Left ventricle myocardium inferior (tissue), 1 donor: ENCODE measurements around the gene BST2. TPM values are rescaled to one million over a fixed set of nuclear protein-coding genes. Genes with fewer than 3 reads are reported as not detected.

Source experiments
- DNase-seq: peaks from one replicate; pipeline ENCODE4 v3.0.0-alpha.2; 2020
- H3K27ac ChIP-seq: fragments of 200-600 bp; replicated peaks from 2 replicates; pipeline ENCODE4 v1.8.0; 2021
- H3K27me3 ChIP-seq: fragments of 200-600 bp; 2 replicates; pipeline ENCODE4 v1.8.0; 2021; ENCODE audit warnings: low read depth
- H3K36me3 ChIP-seq: fragments of 200-600 bp; 2 replicates; pipeline ENCODE4 v1.8.0; 2021
- H3K4me1 ChIP-seq: fragments of 200-600 bp; 2 replicates; pipeline ENCODE4 v1.8.0; 2021
- H3K4me3 ChIP-seq: fragments of 200-600 bp; 2 replicates; pipeline ENCODE4 v1.8.0; 2021; ENCODE audit warnings: mild to moderate bottlenecking, moderate library complexity
- H3K9me3 ChIP-seq: fragments of 200-600 bp; replicated peaks from 2 replicates; pipeline ENCODE4 v1.8.0; 2021
- CTCF ChIP-seq: fragments of 200-600 bp; IDR thresholded peaks from 2 replicates; pipeline ENCODE4 v1.8.0; 2021; ENCODE audit warnings: antibody characterized with exemption, mild to moderate bottlenecking, borderline replicate concordance
- intact Hi-C: fragments of 100-400 bp; cut with micrococcal nuclease; formaldehyde crosslinking; loops from one replicate; pipeline ENCODE4 v1.11.0; 2022
- total RNA-seq: library from RNA; stranded (reverse); fragmentation: NEBNext Ultra II Directional; extraction: Animal tissue kit (Norgen Biotek cat#: 25700); gene quantifications from one replicate; pipeline ENCODE4 v1.2.1, GENCODE V29; 2021
- donor health status: DM: no; HTN: yes; CAD: no; lungs with severe emphysema.

BST2 gene
- total RNA-seq, 1 donor from 2014 or later, result 42.2 TPM

GRCh38 chr19:17436094-17436873 lies 30.9 kb upstream of the BST2 start:
- no peak overlapping the region for H3K27ac ChIP-seq
- intact Hi-C loops, result no loop called here
- no peaks in the 10 kb centered on the region for H3K4me1 ChIP-seq
- TF ChIP-seq CTCF, result no peak
- no peaks in the 10 kb centered on the region for H3K36me3 ChIP-seq
- DNase-seq, result no peak
- H3K27me3 ChIP-seq, result no peaks in the 10 kb centered on the region
- peaks cover 5% of the 10 kb centered on the region for H3K9me3 ChIP-seq
- H3K4me3 ChIP-seq, result no peak overlapping the region

- peaks cover 4% of the 10 kb centered on the region for H3K9me3 ChIP-seq
- H3K4me3 ChIP-seq, result no peak overlapping the region
- TF ChIP-seq CTCF, result no peak
- intact Hi-C loops, result no loop called here
- no peaks in the 10 kb centered on the region for H3K4me1 ChIP-seq
- no peak overlapping the region for H3K27ac ChIP-seq
- H3K36me3 ChIP-seq, result no peaks in the 10 kb centered on the region
- DNase-seq, result no peak
- H3K27me3 ChIP-seq, result no peaks in the 10 kb centered on the region
These were observed 29.8 kb upstream of the BST2 start for GRCh38 chr19:17435218-17435617.

- H3K4me3 ChIP-seq, result no peak overlapping the region
- no peak for DNase-seq
- no peak for TF ChIP-seq CTCF
- H3K27me3 ChIP-seq, result no peaks in the 10 kb centered on the region
- H3K9me3 ChIP-seq, result peaks cover 4% of the 10 kb centered on the region
- H3K36me3 ChIP-seq, result no peaks in the 10 kb centered on the region
- no peaks in the 10 kb centered on the region for H3K4me1 ChIP-seq
- intact Hi-C loops, result no loop called here
- no peak overlapping the region for H3K27ac ChIP-seq
These were observed 26.0 kb upstream of the BST2 start for GRCh38 chr19:17431417-17431816.

GRCh38 chr19:17429641-17430113 lies 24.2 kb upstream of the BST2 start:
- no peak overlapping the region for H3K4me3 ChIP-seq
- TF ChIP-seq CTCF, result no peak
- DNase-seq, result no peak
- H3K9me3 ChIP-seq, result no peaks in the 10 kb centered on the region
- intact Hi-C loops, result no loop called here
- H3K27ac ChIP-seq, result no peak overlapping the region
- no peaks in the 10 kb centered on the region for H3K27me3 ChIP-seq
- H3K36me3 ChIP-seq, result no peaks in the 10 kb centered on the region
- H3K4me1 ChIP-seq, result no peaks in the 10 kb centered on the region

GRCh38 chr19:17424743-17425365 lies 19.4 kb upstream of the BST2 start:
- Histone ChIP-seq H3K27me3 (no peaks in the 10 kb centered on the region), H3K36me3 (peaks cover 5% of the 10 kb centered on the region), H3K9me3 (no peaks in the 10 kb centered on the region), H3K4me1 (peaks cover 11% of the 10 kb centered on the region), H3K27ac (no peak overlapping the region), H3K4me3 (no peak overlapping the region)
- TF ChIP-seq CTCF, result peak; percentile 35
- DNase-seq, result no peak
- intact Hi-C loops, result no loop called here
